ENCODE measurements around the gene DMD.

DNA sequence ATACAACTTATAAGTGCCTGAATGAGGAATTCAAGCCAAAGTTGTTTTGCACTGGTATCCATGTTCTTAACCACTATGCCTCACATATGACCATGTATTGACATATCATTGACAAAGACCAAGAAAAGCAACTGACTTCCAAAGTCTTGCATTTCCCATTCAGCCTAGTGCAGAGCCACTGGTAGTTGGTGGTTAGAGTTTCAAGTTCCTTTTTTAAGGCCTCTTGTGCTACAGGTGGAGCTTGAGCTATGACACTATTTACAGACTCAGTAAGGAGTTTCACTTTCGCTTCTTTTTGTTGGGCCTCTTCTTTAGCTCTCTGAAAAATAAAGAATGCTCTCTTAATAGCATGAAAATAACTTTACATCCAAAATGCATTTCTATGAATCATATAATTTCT lies 763.0 kb downstream of the DMD start:
- TF ChIP-seq, protein P1, sequence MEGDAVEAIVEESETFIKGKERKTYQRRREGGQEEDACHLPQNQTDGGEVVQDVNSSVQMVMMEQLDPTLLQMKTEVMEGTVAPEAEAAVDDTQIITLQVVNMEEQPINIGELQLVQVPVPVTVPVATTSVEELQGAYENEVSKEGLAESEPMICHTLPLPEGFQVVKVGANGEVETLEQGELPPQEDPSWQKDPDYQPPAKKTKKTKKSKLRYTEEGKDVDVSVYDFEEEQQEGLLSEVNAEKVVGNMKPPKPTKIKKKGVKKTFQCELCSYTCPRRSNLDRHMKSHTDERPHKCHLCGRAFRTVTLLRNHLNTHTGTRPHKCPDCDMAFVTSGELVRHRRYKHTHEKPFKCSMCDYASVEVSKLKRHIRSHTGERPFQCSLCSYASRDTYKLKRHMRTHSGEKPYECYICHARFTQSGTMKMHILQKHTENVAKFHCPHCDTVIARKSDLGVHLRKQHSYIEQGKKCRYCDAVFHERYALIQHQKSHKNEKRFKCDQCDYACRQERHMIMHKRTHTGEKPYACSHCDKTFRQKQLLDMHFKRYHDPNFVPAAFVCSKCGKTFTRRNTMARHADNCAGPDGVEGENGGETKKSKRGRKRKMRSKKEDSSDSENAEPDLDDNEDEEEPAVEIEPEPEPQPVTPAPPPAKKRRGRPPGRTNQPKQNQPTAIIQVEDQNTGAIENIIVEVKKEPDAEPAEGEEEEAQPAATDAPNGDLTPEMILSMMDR (IDR thresholded peaks at IDR 0.05; ENCODE audit: low read depth, low read length) = no peak
- no peak for TF ChIP-seq EZH2phosphoT487 (IDR thresholded peaks at IDR 0.05; ENCODE audit: low read depth)

All from OCI-LY3 (cell line).